ENCODE data around the gene PIGT.
A peak's percentile ranks its signal among the peaks of the same experiment; 100 is the strongest.

Gene PIGT

DNA sequence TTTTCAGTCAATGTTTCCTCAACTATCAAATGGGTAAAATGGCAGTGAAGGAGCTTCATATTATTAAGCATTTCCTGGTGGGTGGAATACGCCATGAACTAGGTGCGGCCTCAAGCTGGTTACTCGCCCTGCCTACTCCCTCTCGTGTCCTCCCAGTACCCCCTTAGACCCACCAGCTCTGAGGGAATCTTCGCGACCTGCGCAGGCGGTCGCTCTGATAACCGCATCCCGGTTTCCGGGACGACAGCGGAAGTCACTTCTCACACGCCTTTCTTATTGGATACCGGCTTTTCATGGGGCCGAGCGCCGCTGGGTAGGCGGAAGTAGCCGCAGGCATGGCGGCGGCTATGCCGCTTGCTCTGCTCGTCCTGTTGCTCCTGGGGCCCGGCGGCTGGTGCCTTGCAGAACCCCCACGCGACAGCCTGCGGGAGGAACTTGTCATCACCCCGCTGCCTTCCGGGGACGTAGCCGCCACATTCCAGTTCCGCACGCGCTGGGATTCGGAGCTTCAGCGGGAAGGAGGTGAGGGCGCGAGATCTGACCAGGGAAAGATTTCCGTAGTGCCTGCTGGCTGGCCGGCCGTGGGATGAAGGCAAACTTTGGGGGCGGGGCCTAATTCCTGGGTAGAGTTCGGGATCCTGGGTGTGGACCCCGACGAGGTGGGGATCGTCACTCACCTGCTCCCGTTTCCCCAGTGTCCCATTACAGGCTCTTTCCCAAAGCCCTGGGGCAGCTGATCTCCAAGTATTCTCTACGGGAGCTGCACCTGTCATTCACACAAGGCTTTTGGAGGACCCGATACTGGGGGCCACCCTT lies at the start of gene PIGT:
Gene PIGT, plus strand, starts transcription at position 320 of the 816 bp plus-strand sequence. Its CDS starts 16 bp downstream, at position 336.
- peak; percentile 85 for DNase-seq

DNA sequence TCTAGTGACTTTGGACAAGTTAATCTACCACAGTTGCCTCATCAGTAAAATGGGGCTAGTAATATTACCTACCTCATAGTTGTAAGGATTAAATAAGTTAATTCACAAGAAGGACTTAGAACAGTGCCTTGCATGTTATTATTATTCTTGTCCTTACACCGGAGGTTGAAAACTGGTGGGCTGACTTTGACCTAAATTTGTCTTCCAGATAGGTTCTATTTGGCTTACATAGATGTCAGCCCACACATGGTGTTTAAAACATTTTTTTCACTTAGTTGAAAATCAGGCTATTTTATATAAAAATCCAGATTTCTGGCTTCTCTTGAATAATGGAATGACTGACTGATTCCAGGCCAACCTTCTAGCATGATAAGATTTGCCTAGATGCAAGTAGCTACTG lies 49.7 kb upstream of the PIGT start:
- DNase-seq, result no peak

DNA sequence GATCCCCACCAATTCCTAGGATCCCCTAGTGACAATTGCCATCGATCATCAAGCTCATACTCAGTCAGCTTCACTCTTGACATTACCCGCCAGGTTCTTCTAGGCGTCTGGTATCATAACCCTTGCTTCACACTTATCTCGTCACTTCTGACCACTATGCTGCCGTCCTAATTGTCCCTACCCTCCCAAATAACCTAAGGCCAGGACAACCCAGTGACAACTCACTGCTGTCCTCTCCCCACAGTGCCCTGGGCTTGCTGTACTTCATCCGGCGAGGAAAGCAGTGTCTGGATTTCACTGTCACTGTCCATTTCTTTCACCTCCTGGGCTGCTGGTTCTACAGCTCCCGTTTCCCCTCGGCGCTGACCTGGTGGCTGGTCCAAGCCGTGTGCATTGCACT lies 49.3 kb upstream of the PIGT start:
- no peak for DNase-seq

DNA sequence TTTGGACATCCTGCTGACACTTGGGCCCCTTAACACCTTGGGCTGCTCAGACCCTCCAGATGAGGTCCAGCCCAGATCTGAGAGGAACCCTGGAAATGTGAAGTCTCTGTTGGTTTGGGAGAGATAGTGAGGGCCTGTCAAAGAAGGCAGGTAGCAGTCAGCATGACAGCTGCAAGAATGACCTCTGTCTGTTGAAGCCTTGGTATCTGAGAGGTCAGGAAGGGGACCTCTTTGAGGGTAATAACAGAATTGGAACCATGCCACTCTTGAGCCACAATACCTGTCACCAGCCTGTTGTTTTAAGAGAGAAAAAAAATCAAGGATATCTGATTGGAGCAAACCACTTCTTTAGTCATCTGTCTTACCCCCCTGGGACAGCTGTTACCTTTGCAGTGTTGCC lies 48.8 kb upstream of the PIGT start:
- DNase-seq, result no peak

DNA sequence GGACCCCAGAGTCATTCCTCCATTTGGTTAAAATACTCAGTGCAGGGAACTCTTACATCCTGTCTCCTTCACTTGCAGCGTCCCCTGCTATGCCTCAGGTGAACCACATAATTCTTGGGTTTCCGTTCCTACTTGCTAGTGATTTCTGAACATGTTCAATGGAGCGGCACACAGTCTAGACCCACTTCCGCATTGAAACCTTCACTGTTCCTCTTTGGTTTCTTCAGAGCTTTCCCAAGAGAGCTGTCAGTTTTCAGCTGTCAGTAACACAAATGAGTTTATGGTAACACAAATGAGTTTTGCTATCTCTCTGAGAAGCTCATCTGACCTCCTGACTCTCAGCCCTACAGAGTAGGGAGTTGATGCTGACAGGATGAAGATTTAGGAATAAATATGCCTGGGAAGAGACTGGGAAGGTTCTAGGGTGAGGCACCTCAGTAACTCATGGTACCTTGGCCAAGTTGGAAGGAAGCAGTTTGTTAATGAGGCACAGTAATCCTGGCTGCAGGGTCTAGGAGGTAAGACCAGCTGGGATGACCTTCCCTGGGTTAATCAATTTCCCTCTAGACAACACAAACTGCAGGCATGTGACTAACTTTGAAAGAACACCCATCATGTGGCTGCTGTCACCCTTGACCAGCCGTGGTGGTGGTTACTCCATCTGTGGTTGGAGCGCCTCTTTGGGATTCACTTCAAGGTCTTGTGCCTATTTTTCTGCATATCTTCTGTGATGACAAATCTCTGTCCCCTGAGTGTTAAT lies 47.5 kb upstream of the PIGT start:
- peak; percentile 95 for DNase-seq

DNA sequence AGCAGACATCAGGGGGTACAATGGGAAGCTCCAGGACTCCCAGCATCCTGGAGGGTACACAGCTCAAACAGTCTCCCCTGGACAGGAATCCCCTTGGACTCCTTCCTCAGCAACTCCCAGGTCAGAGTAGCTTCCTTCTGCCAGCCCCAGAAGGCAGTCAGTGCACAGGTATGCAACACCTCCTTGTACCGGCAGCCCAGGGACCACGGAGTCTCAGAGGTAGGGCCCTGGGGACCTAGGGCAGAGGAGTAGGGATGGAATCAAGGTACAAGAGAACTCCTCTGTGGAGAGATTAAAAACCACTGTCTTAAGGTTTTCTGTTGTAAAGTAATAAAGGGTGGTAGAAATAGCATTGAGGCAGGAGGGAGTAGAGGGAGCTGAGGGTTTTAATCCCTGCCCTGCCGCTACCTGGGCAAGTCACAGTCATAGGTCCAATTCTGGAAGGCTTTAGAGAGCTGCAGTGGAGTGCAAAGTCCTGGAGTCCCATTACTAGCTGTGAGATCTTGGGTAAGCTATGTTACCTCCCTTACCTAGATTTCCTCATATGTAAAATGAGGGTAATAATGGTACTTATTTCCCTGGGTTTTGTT lies 45.3 kb upstream of the PIGT start:
- no peak for DNase-seq

DNA sequence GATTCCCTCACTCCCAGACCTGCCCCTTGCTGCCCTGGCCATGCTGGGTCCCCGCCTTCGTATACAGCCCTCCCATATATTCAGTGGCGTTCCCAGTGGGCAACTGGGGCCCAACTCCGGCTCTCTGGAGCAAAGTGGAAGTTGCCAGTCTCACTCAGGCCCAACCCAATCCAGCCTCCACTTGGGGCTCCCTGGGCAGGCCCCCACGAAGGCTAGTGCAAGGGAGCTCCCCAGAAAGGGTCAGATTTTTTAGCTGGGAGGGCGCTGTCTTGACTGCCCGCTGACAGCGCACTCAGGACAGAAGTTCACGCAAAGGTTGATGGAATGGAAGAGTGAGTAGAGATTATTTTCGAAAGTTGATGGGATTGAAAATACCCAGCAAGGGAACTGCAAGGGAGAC lies 43.7 kb upstream of the PIGT start:
- no peak for DNase-seq

DNA sequence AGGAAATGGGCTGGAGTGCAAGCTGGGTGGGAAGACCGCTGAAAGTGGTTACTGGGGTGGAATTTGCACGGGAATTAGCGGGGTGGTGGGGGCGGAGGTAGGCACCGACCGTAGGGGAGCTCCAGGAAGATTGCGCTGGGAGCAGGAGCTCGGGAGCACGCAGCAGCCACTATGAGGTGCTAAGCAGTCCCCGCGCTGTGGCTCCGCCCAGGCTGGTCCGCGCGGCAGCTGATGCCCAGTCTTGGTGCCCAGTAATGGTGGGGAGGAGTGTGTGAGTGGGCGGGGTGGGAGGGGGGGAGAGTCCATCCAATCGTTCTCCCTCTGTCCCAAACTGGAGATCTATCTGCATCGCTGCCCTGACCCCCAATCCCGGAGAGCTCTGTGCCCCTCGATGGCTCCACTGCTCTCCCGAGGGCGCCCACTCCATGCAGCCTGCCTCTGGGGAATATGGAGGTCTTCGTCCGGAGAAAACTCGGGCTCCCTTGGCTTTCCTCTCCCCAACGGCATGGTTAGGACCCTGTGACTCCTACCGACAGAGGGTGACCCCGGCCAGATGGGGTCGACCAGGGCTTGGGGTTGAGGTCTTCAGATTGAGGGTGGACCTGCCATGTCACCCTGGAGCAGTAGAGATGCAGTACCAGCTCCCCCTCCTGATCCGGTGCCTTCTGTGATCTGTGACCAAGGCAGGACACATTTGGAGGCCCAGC lies 43.1 kb upstream of the PIGT start:
- no peak for DNase-seq

DNA sequence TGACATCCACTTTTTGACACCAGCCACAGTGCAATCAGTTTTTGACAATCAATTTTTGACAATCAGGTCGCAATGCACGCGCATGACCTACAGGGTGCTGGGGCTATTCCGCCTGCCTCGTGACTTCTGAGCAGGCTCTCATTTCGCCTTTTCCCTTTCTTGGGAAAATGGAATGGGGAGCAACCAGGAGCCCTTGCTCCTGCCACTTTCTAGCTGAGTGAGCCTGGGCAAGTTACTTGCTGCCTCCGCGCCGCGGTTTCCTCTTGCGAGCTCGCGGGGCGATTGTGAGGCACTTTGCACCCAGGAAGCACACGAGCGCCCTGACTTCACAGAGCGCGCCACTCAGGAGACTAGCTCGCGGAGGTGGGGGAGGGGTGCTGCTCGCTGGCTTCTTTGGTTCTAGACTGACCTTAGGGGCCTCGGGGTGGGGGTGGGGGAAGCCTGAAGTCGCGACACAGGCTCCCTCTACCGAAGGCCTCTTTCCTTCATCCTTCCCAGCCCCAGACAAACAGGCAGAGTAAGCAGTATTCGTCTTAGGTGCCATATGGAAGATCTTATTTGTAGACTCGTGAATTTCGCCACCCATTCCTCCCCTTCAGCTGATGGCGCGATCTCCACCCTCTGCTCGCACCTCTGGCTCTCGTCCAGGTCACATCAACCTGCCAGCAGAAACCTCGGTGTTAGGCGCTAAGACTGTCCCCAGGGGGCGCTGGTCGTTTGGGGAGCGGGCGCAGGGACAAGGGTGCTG lies 42.4 kb upstream of the PIGT start:
- DNase-seq, result peak; percentile 58

DNA sequence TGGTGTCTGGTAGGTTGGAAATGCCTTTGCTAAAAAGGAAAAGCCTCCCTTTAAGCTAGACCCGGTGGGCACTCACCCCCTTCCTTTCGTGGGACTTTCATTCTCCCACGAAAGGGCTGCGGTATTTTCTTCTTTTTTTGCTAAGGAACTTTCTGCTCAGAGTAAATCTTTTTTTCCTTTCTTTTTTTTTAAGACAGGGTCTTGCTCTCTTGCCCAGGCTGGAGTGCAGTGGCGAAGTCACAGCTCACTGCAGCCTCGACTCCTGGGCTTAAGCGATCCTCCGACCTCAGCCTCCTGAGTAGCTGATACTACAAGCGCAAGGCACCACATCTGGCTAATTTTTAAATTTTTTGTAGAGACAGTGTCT lies 41.9 kb upstream of the PIGT start:
- no peak for DNase-seq

DNA sequence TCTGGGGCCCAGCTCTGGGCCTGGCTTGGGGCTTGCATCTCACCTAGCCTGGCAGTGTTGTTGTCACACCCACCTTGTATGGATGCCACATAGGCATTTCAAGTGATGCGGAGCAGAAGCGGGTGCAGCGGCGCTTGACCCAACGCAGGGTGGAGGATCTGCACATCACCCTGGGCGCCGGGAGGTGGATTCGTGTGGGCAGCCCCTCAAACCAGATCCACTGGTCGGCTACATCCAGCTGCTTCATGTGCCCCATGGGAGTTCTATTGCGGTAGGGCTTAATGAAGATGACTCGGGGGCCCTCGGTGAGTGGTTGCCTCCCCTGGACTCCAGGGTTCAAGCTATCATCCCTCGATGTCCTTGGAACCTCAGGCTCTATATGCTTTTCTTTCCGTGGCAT lies 41.0 kb upstream of the PIGT start:
- DNase-seq, result no peak

DNA sequence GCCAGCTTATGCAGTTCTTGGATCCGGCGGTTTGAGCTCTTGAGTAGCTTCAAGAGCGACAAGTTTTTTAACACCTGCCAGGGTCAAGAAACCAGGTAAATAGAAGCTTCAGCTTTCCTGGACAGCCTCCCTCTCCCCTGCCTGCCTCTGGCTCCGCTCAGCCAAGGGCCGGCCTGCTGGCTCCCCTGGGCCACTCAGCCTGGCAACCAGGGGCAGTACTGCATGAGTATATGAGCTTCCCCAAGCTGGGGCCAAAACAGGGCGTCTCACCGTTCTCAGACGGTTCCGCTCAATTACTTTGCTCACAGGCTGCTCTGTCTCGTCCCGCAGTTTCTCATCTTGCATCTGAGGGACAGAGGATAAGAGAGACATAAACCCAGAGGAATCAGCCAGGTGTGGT lies 38.7 kb upstream of the PIGT start:
- DNase-seq, result no peak

DNA sequence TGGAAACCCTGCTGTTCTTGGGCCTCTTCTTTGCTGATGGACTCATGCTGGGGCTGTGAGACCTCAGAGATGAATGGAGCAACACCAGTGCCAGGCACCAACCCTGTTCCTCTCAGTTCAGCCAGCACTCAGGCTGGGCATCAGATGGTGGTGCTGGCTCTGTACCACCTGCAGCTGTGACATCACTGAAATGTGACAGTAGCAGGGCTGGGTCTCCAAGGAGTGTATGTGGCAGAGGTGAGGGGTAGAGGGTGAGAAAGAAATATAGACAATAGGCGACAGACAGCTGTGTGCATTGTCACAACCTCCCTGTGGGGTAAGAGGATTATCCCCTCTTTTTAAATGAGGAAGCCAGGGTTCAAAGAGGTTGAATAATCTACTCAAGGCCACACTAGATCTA lies 37.8 kb upstream of the PIGT start, which contains the start of gene TP53TG5:
Gene TP53TG5, minus strand, starts transcription at position 135 of the 400 bp plus-strand sequence. Its CDS starts 89 bp downstream, at position 46.
- DNase-seq, result peak; percentile 19

DNA sequence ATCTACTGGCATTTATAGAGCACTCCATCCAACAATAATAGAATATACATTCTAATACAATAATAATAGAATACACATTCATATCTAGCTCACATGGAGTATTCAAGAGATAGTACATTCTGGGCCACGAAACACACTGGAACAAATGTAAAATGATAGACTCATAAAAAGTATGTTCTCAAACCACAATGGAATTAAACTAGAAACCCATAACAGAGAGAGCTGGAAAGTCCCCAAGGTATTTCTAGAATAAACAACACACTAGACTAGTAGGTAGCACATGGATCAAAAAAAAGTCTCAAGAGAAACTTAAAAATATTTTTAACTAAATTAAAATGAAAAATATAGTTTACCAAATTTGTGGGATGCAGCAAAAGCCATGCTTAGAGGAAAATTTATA lies 28.7 kb upstream of the PIGT start:
- no peak for DNase-seq

DNA sequence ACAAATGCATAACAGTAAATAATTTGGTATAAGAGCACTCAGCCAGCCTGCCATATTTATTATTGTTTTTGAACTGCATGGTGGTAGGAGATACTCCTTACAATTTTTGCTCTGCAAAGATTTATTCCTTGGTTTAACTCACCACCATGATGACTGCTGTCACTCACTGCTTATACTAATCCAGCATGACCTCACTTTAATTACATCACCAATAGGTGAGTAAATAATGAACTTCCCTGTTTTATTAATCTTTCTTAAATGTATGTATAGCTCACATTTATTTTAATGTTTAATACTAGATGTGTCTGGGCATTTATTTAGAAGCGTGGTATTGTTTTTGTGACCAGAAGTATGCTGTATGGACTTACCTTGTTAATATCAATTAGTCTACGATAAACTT lies 25.0 kb upstream of the PIGT start:
- DNase-seq, result no peak

DNA sequence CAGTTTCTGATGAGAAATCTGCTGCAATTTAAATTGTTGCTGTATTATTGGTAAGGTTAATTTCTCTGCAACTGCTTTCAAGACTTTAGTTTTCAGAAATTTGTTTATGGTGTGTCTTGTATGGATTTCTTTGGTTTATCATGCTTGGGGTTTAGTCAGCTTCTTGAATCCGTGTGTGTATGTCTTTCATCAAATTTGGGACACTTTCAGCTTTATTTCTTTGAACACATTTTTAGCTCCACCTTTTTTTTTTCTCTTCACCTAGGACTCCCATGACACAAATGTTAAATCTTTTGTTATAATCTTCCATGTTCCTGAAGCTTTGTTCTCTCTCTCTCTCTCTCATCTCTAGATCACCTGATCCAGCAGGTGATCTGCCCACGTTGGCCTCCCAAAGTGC lies 24.4 kb upstream of the PIGT start:
- DNase-seq, result no peak

DNA sequence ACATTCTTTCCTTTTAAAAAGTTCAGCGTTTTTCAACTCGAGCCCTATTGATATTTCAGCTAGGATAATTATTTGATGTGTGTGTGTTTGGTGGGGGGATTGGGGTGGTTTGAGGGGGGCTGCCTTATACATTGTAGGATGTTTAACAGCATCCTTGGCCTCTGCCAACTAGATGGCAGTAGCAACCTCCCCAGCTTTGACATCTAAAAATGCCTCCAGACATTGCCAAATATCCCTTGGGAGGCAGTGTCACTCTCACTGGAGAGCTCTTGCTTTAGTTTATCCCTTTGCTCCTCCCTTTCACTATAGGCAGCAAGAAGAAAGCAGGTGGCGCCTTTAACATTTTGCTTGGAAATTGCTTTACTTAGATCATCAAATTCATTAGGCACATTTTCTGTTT lies 23.2 kb upstream of the PIGT start:
- no peak for DNase-seq

DNA sequence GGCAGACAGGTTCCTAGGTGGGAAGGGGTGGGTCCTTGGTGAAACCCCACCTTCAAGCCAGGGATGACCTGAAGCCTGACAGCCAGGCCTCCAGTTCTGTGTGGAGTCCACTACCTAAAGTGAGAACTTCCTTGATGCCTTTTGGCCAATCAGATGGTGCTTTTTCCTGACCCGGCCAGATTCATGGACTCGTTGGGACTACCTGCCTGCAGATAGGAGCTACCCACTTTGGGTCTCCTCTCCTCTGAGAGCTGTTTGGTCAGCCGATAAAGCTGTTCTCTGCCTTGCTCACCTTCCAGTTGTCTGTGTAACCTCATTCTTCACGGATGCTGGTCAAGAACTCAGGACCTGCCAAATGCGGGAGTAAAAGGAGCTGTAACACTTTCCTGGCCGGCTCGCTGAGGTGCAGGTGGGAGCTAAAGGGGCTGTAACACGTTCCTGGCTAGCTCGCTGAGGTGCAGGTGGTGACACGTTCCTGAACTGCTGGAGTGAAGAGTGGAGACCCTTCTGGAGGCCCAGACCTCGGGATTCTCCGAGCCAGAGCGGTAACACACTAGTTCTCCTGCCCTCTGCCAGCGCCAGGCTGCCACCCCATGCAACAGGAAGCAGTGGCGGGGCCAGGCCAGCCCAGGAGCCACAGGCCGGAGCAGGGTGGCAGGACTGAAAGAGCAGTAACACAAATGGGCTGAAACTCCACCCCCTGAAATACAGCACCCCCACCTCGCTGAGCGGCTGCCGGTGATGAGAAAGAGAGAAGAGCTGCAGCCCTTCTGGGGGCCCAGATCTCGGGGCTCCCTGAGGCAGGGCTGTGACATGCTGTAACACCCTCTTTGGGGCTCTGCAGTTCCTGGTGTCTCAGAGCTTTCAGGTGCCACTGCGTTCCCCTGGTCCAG lies 21.5 kb upstream of the PIGT start:
- DNase-seq, result no peak

DNA sequence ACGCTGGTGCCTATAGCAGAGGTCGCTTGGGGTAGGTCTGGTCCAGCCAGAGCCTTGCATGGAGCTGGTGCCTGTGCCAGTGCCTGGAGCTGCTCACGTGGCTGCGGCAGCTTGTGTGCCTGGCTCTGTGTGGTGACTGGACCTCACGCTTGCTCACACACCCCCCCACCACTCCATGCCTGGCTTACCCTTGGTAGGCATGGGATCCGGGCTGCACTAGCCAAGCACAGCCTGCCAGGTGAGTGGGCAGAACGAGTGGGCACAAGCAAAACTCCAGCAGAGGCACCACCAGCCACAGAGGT lies 20.9 kb upstream of the PIGT start:
- DNase-seq, result no peak

DNA sequence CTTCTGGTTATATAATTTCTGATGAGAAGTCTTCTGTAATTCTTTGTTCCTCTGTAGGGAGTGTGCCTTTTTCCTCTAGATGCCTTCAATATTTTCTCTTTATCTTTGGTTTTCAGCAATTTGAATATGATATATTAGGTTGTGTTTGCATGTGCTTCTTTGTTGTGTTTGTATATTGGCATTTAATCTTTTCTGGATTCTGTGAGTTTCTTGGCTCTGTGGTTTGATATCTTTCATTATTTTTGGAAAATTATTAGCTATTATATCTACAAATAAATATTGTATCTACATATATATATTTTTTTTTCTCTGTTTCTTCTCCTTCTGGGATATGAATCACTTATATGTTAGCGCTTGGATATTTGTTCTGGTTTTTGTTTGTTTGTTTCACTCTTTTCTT lies 16.9 kb upstream of the PIGT start:
- no peak for DNase-seq

DNA sequence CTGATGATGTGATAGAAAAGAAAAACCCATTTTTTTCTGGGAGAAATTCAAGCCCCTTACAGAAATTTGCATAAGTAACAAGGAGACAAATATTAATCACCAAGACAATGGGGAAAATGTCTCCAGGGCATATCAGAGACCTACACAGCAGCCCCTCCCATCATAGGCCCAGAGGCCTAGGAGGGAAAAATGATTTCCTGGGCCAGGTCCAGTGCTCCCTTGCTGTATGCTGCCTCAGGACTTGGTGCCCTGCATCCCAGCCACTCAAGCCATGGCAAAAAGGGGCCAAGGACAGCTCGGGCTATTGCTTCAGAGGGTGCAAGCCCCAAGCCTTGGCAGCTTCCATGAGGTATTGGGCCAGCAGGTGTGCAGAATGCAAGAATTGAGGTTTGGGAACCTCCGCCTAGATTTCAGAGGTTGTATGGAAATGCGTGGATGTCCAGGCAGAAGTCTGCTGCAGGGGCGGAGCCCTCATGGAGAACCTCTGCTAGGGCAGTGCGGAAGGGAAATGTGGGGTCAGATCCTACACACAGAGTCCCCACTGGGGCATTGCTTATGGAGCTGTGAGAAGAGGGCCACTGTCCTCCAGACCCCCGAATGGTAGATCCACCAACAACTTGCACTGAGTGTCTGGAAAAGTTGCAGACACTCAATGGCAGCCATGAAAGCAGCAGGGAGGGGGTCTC lies 15.5 kb upstream of the PIGT start:
- no peak for DNase-seq
